Left colon (tissue), 2 donors: ENCODE measurements around the gene TASOR. TPM values are rescaled to one million over a fixed set of nuclear protein-coding genes. Genes with fewer than 3 reads are reported as not detected.

Source experiments
- total RNA-seq, 2 donors: library from RNA; stranded (reverse); fragmentation: NEBNext Ultra II Directional; extraction: Animal tissue kit (Norgen Biotek cat#: 25700); gene quantifications; one replicate each; pipeline ENCODE4 v1.2.1, GENCODE V29; 2021
- donor health status: DM: no; HTN: no; CAD: no.
- donor health status: DM: yes; HTN: yes; CAD: no.

The TASOR gene
- total RNA-seq, 2 donors from 2014 or later = 41.2 to 43.1 TPM

Other genes starting within 250 kb of the TASOR start
- gene ERC2, start 214.8 kb downstream of the TASOR start, total RNA-seq = under 1 TPM in 1 of 2 donors, not detected in 1; 0.14 TPM
- gene CCDC66, start 126.1 kb downstream of the TASOR start, total RNA-seq = 10 to 100 TPM; 13.5 to 20.2 TPM
- 10 to 100 TPM; 14.8 to 20.0 TPM for gene ARHGEF3, start 118.7 kb upstream of the TASOR start, total RNA-seq